Astrocyte of the spinal cord (primary cell): ENCODE data around the gene UBXN10.

Experiments used
- DNase-seq: peaks from one replicate; pipeline ENCODE4 v3.0.0; 2011; ENCODE audit warnings: low read depth, low spot score
- H3K4me3 ChIP-seq: 2 replicates; pipeline ENCODE4 v1.5.1; 2011; ENCODE audit warnings: low read depth, mild to moderate bottlenecking, low read length, moderate library complexity
- in situ Hi-C: cut with HindIII; loops from 2 replicates; pipeline ENCODE4 v1.10.0; 2017; ENCODE audit warnings: low sequenced_read_pairs
- TF ChIP-seq, protein P1 (sequence below): IDR thresholded peaks from 2 replicates; pipeline ENCODE4 v1.5.1; 2012; ENCODE audit warnings: low read depth, mild to moderate bottlenecking, low read length, inconsistent platforms

UBXN10 gene

DNA sequence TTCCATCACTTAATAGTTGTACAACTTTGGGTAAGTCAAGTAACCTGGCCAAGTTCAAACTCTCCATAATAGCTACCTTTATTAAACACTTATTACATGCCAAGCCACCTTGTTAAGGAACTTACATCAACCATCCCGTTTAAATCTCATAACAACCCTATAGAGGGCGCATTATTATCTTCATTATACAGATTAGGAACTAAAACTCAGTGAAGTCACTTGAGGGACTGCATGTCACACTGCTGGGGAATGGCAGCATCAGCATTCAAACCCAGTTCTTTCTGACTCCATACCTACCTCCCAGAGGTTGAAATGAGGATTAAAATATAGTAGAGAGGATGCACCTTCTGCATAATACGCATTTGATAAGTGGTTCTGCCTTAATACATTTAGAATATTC, 47.5 kb downstream of the UBXN10 start:
- in situ Hi-C loops, result no loop called here
- DNase-seq, result peak; percentile 28
- H3K4me3 ChIP-seq, result no peak overlapping the region
- TF ChIP-seq, protein P1, sequence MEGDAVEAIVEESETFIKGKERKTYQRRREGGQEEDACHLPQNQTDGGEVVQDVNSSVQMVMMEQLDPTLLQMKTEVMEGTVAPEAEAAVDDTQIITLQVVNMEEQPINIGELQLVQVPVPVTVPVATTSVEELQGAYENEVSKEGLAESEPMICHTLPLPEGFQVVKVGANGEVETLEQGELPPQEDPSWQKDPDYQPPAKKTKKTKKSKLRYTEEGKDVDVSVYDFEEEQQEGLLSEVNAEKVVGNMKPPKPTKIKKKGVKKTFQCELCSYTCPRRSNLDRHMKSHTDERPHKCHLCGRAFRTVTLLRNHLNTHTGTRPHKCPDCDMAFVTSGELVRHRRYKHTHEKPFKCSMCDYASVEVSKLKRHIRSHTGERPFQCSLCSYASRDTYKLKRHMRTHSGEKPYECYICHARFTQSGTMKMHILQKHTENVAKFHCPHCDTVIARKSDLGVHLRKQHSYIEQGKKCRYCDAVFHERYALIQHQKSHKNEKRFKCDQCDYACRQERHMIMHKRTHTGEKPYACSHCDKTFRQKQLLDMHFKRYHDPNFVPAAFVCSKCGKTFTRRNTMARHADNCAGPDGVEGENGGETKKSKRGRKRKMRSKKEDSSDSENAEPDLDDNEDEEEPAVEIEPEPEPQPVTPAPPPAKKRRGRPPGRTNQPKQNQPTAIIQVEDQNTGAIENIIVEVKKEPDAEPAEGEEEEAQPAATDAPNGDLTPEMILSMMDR, result peak; percentile 47

DNA sequence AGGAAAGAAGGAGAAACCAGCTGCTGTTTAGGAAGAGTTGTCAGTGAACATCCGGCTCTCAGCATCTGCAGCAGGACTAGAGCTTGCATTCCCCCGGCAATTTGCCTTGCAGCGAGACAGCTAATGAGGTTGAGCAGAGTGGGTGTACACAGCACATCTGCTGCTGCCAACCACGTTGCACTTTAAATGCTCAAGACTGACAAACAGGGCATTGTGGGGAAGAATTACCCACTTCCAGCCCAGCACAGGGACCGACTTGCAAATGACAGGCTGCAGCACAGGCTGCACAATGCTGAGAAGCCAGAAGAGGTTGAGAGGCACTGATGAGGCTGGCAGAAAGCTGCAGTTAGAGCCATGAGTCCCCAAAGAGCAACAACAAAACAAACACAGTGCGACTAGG, 48.0 kb downstream of the UBXN10 start:
- no peak for DNase-seq
- in situ Hi-C loops, result no loop called here
- TF ChIP-seq, protein P1, result no peak
- no peak overlapping the region for H3K4me3 ChIP-seq

- in situ Hi-C loops, result no loop called here
- no peak for DNase-seq
- TF ChIP-seq, protein P1, result no peak
- H3K4me3 ChIP-seq, result no peak overlapping the region
These were observed 49.1 kb downstream of the UBXN10 start for GRCh38 chr1:20234788-20235535.

DNA sequence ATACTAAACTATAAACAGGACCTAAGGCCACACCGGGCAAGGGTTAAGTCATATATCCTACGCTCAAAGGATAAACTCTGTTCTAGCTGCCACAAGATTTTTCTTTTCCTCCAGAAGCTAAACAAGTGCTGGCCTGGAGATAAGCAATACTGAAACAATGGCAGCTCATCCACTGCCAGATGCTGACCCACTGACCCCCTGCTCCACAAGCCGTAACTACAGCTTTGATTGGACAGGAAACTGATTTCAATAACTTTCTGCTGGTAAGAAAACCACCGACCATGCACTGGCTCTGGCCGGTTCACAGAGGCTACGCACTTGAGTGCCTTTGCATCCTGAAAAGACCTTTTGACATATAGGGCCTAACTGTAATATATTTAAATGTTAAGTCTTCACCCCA, 51.8 kb downstream of the UBXN10 start:
- no peak for DNase-seq
- no peak overlapping the region for H3K4me3 ChIP-seq
- TF ChIP-seq, protein P1, result no peak
- in situ Hi-C loops, result no loop called here

GRCh38 chr1:20240012-20240411, 54.1 kb downstream of the UBXN10 start:
- in situ Hi-C loops, result no loop called here
- H3K4me3 ChIP-seq, result no peak overlapping the region
- TF ChIP-seq, protein P1, result no peak
- no peak for DNase-seq

DNA sequence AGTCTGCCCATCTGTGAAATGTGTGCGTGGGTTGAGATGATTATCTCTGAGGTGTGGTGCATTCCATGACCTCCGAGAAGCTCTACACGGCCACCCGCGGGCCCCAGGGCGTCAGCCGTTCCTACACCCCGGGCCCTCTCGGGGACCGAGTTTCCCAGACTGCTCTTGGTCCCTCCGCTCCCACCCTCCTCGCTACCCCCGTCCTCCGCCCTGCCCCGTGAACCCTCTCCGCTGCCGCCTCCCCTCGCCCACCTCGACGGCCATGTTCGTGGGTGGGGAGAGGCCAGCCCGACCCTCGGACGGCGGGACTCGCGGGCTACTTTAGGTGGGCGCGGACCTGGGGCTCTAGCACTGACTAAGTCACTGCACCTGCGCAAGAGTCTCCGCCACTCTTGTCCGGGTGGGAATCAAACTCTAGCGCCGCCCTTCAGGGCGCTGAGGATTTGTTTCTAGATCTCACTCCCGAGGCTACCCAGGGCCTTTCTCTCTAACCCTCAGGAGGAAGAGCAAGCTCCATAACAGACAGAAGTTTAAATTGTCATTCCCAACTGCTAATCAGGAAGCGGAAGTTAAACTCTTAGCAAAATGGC, 57.1 kb downstream of the UBXN10 start:
- H3K4me3 ChIP-seq, result no peak overlapping the region
- no peak for DNase-seq
- TF ChIP-seq, protein P1, result no peak
- in situ Hi-C loops, result no loop called here
